Measurements from ENCODE around the gene VWA3B.

VWA3B gene

GRCh38 chr2:98090951-98091350 is 4.0 kb downstream of the VWA3B start:
- no peaks in the 10 kb centered on the region for H3K36me3 ChIP-seq (ENCODE audit: control insufficient read depth, insufficient read depth, low read length)
- no peaks in the 10 kb centered on the region for H3K27me3 ChIP-seq (ENCODE audit: control insufficient read depth, insufficient read depth, low read length)
- no peak overlapping the region for H3K9ac ChIP-seq
- no peak overlapping the region for H2AFZ ChIP-seq
- H3K4me3 ChIP-seq (ENCODE audit: low read depth, low read length) = no peak overlapping the region
- H3K4me2 ChIP-seq (ENCODE audit: low read length) = no peak overlapping the region
- TF ChIP-seq CTCF (IDR thresholded peaks at IDR 0.05) = no peak
- H3K9me3 ChIP-seq (ENCODE audit: control insufficient read depth, low read length) = no peaks in the 10 kb centered on the region
- no peaks in the 10 kb centered on the region for H3K4me1 ChIP-seq
- no peaks in the 10 kb centered on the region for H3K79me2 ChIP-seq
- H3K27ac ChIP-seq = no peak overlapping the region

GRCh38 chr2:98091738-98092137 is 4.8 kb downstream of the VWA3B start:
- H3K36me3 ChIP-seq (ENCODE audit: control insufficient read depth, insufficient read depth, low read length) = no peaks in the 10 kb centered on the region
- no peak overlapping the region for H3K9ac ChIP-seq
- TF ChIP-seq CTCF (IDR thresholded peaks at IDR 0.05) = no peak
- no peaks in the 10 kb centered on the region for H3K4me1 ChIP-seq
- H3K9me3 ChIP-seq (ENCODE audit: control insufficient read depth, low read length) = no peaks in the 10 kb centered on the region
- no peaks in the 10 kb centered on the region for H3K27me3 ChIP-seq (ENCODE audit: control insufficient read depth, insufficient read depth, low read length)
- H3K79me2 ChIP-seq = no peaks in the 10 kb centered on the region
- H3K27ac ChIP-seq = no peak overlapping the region
- no peak overlapping the region for H3K4me2 ChIP-seq (ENCODE audit: low read length)
- H3K4me3 ChIP-seq (ENCODE audit: low read depth, low read length) = no peak overlapping the region
- no peak overlapping the region for H2AFZ ChIP-seq

GRCh38 chr2:98093146-98093545 is 6.2 kb downstream of the VWA3B start:
- no peak overlapping the region for H3K9ac ChIP-seq

GRCh38 chr2:98093611-98094010 is 6.6 kb downstream of the VWA3B start:
- no peaks in the 10 kb centered on the region for H3K36me3 ChIP-seq (ENCODE audit: control insufficient read depth, insufficient read depth, low read length)
- H3K4me3 ChIP-seq (ENCODE audit: low read depth, low read length) = no peak overlapping the region
- H3K4me2 ChIP-seq (ENCODE audit: low read length) = no peak overlapping the region

More at GRCh38 chr2:98093146-98093545, 6.2 kb downstream of the VWA3B start:
- H2AFZ ChIP-seq = no peak overlapping the region
- no peaks in the 10 kb centered on the region for H3K9me3 ChIP-seq (ENCODE audit: control insufficient read depth, low read length)
- H3K4me2 ChIP-seq (ENCODE audit: low read length) = no peak overlapping the region
- no peaks in the 10 kb centered on the region for H3K4me1 ChIP-seq
- H3K79me2 ChIP-seq = no peaks in the 10 kb centered on the region
- no peaks in the 10 kb centered on the region for H3K36me3 ChIP-seq (ENCODE audit: control insufficient read depth, insufficient read depth, low read length)
- TF ChIP-seq CTCF (IDR thresholded peaks at IDR 0.05) = no peak
- no peak overlapping the region for H3K4me3 ChIP-seq (ENCODE audit: low read depth, low read length)
- H3K27me3 ChIP-seq (ENCODE audit: control insufficient read depth, insufficient read depth, low read length) = no peaks in the 10 kb centered on the region
- no peak overlapping the region for H3K27ac ChIP-seq

More at GRCh38 chr2:98093611-98094010, 6.6 kb downstream of the VWA3B start:
- Histone ChIP-seq H3K9ac (no peak overlapping the region), H3K79me2 (no peaks in the 10 kb centered on the region), H3K27me3 (ENCODE audit: control insufficient read depth, insufficient read depth, low read length) (no peaks in the 10 kb centered on the region), H2AFZ (no peak overlapping the region), H3K4me1 (no peaks in the 10 kb centered on the region), H3K9me3 (ENCODE audit: control insufficient read depth, low read length) (no peaks in the 10 kb centered on the region), H3K27ac (no peak overlapping the region)
- no peak for TF ChIP-seq CTCF (IDR thresholded peaks at IDR 0.05)

Measured in parathyroid adenoma (tissue), 2 donors.